HG02798 (cell line): ENCODE results near the gene GSN.

ENCODE experiments used
- ATAC-seq: cut with Tn5 transposase; IDR thresholded peaks from one replicate; pipeline ENCODE4 v1.9.1; 2021; ENCODE audit warnings: mild to moderate bottlenecking; ENCODE audit not compliant: unreplicated experiment, poor library complexity

Gene GSN

DNA sequence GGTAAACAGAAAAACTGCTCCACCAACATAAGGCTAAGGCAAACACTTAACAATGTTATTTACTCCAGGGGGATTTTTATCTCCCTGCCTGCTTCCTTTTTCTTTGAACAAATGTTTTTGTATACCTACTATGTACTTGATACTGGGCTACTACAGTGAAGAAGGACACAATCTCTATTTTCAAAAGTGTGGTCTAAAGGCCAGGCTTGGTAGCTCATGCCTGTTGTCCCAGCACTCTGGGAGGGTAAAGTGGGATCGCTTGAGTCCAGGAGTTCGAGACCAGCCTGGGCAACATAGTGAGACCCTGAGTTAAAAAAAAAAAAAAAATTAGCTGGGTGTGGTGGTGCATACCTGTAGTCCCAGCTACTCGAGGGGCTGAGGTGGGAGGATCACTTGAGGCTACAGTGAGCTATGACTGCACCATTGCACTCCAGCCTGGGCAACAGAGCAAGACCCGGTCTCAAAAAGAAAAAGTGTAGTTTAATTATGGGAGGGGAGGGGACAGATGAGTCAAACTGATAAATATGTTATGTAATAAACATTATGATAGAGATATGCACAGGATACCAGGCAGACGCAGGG, 98.7 kb downstream of the GSN start:
- no peak for ATAC-seq

DNA sequence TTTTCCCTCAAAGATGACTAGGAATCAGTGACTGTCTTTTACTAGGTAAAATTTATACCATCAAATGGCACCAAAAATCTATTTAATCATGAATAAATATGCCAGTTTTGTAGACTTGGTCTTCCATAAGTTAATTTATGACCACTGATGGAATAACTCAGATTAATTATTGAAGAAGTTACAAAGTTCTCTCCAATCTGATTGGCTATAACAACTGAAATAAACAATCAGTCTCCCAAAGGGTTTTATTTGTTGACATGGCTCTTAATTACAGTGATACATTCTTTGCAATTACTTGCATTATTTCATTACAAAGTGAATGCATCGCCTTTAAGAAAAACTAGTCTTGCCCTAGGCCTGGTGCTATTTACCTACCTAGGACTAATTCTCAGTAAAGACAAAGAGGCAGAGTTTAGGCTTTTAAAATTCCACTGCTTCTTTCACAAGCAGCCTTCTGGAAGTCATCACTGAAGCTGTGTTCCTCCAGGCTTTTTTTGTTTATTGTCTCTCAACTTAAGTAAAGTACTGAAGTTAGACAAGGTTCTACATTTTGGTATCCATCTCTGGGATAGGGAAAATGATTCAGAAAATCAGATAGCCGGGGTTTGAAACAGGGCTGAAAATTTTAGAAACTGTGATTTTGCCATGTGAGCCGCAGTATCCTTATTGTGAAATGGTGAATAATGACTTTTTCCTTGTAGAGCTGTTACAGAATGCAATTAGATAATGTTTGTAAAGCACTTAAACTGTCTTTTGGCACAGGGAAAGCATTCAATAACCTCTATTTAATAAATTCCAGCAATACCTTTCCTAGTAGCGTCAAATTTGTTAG, 99.6 kb downstream of the GSN start:
- ATAC-seq = no peak

DNA sequence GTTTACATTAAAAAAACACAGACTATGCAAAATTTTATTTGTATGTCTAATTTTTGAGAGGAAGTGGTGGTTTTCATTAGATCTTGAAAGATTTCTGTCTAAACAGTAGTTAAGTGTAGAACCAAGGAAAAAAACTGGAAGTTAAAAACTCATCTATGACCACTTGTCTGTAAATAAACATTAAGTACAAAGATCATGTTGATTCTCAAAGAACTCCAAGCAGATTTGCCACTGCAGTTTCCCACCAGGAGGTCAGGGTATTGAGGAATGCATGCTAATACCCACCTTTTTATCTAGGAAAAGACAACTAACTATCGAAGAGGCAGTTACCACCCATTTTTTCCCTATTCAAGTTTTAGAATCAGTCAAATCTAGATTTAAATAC, 100.2 kb downstream of the GSN start:
- ATAC-seq = no peak

DNA sequence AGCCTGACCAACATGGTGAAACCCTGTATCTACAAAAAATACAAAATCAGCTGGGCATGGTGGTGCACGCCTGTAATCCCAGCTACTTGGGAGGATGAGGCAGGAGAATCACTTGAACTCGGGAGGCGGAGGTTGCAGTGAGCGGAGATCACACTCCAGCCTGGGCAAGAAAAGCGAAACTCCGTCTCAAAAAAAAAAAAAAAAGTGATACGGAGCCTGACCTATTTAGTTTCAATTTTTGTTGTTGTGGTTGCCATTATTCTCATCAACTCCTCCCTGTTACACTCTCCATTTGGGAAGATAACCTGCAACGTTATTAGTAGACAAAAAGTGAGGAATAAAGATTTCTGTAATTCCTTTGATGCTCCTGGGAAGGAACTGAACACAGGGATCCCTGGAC, 100.8 kb downstream of the GSN start:
- ATAC-seq = no peak

DNA sequence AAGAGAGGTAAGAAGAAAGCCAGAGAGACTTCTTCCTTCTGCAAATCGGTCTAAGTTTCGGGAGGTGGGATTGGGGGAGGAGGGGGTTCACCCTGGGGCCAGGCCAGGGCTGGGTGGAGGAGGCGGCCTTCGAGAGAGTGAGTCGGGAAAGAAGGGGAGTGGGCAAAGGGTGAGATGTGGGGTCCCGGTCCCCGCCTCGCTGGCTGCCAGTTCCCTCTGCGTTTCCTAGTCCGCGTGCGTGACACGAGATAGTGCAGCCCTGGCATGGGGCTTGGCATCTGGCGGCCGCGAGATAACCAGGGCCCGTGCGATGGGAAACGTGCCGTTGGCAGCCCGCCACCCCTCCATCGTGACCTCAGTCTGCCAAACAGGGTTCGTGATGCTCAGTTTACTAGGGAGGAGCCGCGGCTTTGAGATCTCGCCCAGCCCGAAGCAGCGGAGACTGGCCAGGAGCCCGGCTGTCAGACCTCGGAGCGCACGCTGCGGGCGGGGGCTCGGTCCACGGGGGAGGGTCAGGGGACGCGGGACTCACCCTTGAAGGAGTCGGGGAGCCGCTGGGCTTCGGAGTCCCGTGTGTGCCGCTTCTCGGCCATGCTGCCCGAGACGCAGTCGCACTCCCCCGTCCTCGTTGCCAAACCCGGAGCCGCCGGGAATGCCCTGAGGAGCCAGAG, 101.8 kb downstream of the GSN start, which contains the start of gene STOM:
Gene STOM (minus strand): TSS at position 656 of the 671 bp plus-strand sequence. CDS start 63 bp downstream, at position 593.
- ATAC-seq = peak; percentile 55

DNA sequence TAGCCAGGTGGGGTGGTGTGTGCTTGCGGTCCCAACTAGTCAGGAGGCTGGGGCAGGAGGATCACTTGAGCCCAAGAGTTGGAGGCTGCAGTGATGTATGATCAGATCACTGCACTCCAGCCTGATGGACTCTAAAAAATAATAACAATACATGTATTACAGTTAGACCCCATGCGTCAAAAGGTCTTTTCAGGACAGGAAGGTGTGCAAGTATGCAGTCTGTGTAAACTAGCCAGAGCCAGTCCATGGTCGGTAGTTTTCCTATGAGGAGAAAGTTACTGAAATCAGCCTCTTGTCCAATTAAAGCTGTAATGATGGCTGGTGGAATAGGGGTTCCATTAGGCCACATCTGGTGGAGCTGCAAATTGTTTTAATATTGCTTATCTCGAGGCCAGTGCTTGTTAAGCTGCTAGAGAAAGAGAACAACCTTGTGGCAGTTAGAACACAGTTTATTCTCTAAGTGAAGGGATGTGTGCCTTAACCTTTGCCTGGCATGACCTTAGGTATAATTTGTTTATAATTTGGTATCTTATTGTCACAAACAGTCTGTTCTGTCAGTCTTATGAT, 103.6 kb downstream of the GSN start:
- ATAC-seq = no peak

DNA sequence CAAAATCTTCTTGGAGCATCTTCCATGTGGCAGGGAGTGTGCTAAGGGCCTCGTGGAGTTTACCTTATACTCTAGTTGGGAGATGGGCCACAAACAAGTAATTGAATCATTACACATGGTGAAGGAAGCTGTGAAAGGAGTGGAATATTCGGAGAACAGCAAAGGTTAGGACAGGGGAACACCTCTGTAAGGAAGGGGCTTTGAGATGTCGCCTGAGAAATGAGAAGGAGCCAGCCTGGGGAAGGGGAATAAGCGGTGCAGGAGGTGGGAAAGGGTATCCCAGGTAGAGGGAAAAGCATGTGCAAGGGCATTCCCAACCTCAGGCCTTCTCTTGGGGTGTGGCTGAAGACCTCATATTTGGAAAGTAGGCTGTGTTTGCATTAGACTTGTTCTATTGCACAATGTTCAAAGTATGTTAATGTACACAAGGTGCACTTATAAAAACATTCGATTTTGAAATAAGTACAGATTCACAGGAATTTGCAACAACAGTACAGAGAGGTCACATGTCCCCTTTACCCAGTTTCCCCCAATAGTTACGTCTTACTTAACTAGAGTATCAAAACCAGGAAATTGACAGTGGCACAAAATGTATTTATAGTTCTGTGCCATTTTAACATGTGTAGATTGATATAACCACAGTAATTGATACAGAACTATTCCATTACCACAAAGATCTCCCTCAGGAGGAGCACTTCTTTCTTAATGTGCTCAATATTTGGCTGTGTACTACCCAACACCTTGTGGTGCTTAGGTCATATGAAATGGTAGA, 104.5 kb downstream of the GSN start:
- no peak for ATAC-seq

DNA sequence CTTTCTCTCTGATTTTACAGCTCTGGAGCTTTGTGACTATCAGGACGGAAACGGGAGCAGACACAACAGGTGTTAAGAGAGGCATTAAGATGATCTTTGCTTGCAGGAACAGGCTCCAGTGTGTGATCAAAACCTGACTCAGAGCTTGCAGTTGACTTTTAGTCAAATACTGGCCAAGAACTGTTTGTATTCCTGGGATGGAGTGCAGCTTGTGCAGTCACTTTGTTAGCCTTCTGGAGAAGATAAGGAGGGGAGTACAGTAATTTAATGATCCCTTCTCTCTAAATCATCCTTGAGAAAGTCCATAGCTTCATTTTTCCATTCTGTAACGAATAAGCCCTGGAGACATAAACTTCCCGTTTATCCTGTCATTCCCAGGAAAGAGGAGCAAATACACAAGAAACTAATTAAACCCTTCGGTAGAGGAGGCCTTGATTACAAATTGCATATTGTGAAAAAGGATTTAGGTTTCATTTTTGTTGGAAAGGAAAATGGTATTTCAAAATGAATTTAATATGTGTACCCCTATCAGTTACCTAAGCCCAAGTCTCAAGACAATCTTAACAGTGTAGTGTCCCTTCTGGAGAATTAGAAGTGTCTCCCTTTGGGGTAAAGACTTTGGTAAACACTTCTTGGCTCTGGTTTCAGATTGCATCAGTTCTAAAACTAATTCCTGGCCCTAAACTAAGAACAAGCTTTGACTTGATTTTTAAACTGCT, 105.2 kb downstream of the GSN start:
- no peak for ATAC-seq

DNA sequence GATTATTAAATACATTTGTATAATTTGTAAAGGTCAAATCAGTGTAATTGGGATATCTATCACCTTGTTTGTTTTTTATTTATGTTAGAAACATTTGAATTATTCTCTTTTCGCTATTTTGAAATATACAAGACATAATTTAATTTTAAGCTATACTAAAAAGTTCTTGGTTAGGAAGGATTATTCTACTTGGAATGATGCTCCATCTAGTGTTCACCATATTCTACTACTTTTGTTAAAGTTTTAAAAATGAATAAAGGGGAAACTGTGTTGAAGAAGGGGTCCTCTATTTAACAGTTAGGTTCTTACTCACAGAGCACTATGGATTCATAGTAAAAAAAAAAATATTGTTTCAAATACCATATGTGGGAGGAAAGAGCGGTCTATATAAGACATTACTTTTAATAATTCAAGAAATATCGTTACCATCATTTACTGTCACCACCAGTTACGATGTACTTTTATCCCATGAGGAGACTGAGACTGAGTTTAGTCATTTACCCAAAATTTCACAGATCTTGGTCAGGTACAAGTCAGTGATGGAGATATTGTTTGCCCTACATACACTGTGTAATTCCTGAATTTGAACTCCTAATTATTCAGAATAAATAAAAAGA, 108.4 kb downstream of the GSN start:
- no peak for ATAC-seq

DNA sequence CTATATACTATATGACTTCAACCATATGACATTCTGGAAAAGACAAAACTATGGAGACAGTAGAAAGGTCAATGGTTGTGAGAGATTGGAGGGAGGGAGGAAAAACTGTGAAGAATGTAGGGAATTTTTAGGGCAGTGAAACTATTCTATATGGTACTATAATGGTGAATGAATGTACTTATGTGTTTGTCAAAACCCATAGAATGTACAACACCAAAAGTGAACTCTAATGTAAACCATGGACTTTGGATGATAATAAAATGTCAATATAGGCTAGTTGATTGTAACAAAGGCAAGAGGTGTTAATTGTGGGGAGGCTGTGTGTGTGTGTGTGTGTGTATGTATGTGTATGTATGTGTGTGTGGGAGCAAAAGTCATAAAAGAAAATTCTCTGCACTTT, 112.9 kb downstream of the GSN start:
- no peak for ATAC-seq
